Measurements from ENCODE around the gene TTLL11.

TTLL11 gene

GRCh38 chr9:121781701-121782464 is 311.2 kb downstream of the TTLL11 start:
- no peak for DNase-seq

- no peak for DNase-seq
These were observed 312.0 kb downstream of the TTLL11 start for GRCh38 chr9:121781145-121781548.

- DNase-seq: peak in 2 of 3 experiments; percentile 41 to 74
These were observed 312.7 kb downstream of the TTLL11 start for GRCh38 chr9:121780177-121781040.

- no peak for DNase-seq
These were observed 313.6 kb downstream of the TTLL11 start for GRCh38 chr9:121779381-121780117.

DNA sequence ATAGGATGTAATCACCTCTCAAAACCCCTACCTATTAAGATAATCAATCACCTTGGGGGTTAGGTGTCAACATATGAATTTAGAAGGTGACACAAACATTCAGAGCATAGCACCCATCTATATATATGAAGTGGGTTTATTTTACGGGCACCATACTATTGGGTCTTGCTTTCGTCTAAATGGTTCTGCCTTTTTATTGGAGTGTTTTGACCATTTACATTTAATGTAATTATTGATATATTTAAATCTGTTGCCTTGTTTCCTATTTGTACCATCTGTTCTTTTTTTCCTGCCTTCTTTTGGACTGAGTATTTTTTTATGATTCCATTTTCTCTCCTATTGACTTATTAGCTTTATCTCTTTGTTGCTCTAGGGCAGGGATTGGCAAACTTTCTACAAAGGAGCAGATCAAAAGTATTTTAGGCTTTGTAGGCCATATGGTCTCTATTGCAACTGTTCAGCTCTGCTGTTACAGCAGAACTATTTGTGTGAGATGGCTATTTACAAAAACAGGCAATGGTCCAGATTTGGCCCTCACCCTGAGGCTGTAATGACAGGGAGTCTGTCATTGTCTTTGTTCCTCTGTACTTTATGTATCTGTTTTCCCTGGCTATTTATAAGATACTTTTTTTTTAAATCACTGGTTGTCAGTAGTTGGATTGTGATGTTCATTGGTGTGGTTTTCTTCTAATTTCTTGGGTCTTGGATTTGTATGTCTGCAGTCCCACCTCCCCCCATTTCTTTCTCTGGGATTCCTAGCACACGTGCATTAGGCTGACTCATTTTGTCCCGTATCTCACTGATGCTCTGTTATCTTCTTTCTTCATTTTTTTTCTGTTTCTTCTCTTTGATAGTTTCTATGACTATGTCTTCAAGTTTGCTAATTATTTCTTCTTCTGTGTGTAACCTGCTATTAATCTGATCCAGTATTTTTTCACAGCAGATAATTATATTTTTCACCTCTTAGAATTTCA is 314.6 kb downstream of the TTLL11 start:
- no peak for DNase-seq

GRCh38 chr9:121776739-121777637 is 316.1 kb downstream of the TTLL11 start:
- DNase-seq: no peak

- no peak for DNase-seq
These were observed 316.9 kb downstream of the TTLL11 start for GRCh38 chr9:121776001-121776738.

GRCh38 chr9:121774715-121775613 is 318.1 kb downstream of the TTLL11 start:
- no peak for DNase-seq

GRCh38 chr9:121773954-121774714 is 319.0 kb downstream of the TTLL11 start:
- no peak for DNase-seq

- no peak for DNase-seq
These were observed 319.7 kb downstream of the TTLL11 start for GRCh38 chr9:121773286-121773953.

DNA sequence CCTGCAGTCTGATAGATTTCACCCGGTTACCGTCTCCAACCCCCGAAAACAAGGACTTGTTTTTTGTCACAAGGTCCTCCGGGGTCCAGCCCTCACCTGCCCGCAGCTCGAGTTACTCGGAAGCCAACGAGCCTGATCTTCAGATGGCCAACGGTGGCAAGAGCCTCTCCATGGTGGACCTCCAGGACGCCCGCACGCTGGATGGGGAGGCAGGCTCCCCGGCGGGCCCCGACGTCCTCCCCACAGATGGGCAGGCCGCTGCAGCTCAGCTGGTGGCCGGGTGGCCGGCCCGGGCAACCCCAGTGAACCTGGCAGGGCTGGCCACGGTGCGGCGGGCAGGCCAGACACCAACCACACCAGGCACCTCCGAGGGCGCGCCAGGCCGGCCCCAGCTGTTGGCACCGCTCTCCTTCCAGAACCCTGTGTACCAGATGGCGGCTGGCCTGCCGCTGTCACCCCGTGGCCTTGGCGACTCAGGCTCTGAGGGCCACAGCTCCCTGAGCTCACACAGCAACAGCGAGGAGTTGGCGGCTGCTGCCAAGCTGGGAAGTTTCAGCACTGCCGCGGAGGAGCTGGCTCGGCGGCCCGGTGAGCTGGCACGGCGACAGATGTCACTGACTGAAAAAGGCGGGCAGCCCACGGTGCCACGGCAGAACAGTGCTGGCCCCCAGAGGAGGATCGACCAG is 320.4 kb downstream of the TTLL11 start:
- no peak for DNase-seq

Measured in NCI-H1417 (cell line).